GM12873 (cell line): ENCODE results near the gene ZNF569.

Experiments used
- CTCF ChIP-seq: IDR thresholded peaks from 2 replicates; pipeline ENCODE4 v1.5.1; 2012; ENCODE audit warnings: low read depth, mild to moderate bottlenecking, moderate library complexity, low read length, control low read depth; ENCODE audit not compliant: insufficient read depth; ENCODE audit errors: missing control alignments

The ZNF569 gene

GRCh38 chr19:37362733-37363132 lies 104.5 kb downstream of the ZNF569 start:
- peak; percentile 25 for TF ChIP-seq CTCF

- no peak for TF ChIP-seq CTCF
Measured at GRCh38 chr19:37361994-37362393, 105.2 kb downstream of the ZNF569 start.
